ENCODE measurements around the gene OR1F1.

The OR1F1 gene

DNA sequence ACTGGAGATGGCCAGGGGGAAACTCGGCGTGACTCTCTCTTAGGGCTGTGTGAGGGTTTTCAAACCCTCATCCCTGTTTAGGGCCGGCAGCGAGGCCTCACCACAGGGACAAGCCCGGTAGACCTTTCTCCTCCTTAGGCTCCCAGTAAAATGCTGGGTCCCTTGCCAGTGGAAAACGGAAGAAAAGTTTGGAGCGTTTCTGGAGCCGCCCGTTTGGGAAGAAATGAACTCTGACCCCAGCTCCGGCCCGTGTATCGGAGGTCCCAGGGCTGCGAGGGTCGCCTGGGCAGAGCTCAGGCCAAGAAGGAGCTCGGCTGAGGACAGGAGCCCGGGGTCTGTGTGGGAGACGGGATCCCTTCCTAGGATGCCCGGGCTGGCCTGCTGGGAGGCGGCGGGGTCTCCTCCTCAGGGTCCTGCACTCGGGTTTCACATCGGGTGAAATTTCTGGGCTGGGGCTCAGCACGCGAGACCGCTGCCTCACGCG is 29.9 kb upstream of the OR1F1 start:
- H3K4ac ChIP-seq (ENCODE audit: low read depth, low read length) = no peak overlapping the region
- H2BK15ac ChIP-seq (replicated peaks; ENCODE audit: low read depth) = no peak overlapping the region
- H3K27ac ChIP-seq (ENCODE audit: low read depth, low read length) = no peak overlapping the region
- no peak overlapping the region for H3K18ac ChIP-seq (ENCODE audit: low read length)
- H4K5ac ChIP-seq (ENCODE audit: low read length) = no peak overlapping the region
- no peaks in the 10 kb centered on the region for H3K79me2 ChIP-seq (ENCODE audit: control insufficient read depth, insufficient read depth, low read length)
- no peak overlapping the region for H2BK120ac ChIP-seq (ENCODE audit: low read depth, low read length)
- no CpG with 5 or more reads among the region's 27 CpGs for WGBS (ENCODE audit: extremely low coverage, insufficient coverage, low lambda C conversion rate)
- peak overlapping the region; percentile 97 for H3K4me2 ChIP-seq (ENCODE audit: low read length)
- H3K4me1 ChIP-seq (ENCODE audit: control insufficient read depth, low read depth, low read length) = no peaks in the 10 kb centered on the region
- peak overlapping the region; percentile 64 for H3K9ac ChIP-seq (ENCODE audit: low read length)
- no peak overlapping the region for H3K23ac ChIP-seq (ENCODE audit: low read length)
- no peaks in the 10 kb centered on the region for H3K27me3 ChIP-seq (ENCODE audit: insufficient read depth, low read length, poor library complexity)
- peak; percentile 36 for DNase-seq
- no peaks in the 10 kb centered on the region for H3K79me1 ChIP-seq (ENCODE audit: low read length)
- peak overlapping the region; percentile 57 for H3K4me3 ChIP-seq (ENCODE audit: low read length)
- H3K56ac ChIP-seq (ENCODE audit: low read length) = peak overlapping the region; percentile 74
- H4K8ac ChIP-seq (ENCODE audit: low read depth, low read length) = no peak overlapping the region
- no peaks in the 10 kb centered on the region for H3K36me3 ChIP-seq (ENCODE audit: control insufficient read depth, insufficient read depth, low read length)
- no peak overlapping the region for H2AK5ac ChIP-seq (ENCODE audit: low read length)
- no peak overlapping the region for H2BK5ac ChIP-seq (ENCODE audit: low read length)

DNA sequence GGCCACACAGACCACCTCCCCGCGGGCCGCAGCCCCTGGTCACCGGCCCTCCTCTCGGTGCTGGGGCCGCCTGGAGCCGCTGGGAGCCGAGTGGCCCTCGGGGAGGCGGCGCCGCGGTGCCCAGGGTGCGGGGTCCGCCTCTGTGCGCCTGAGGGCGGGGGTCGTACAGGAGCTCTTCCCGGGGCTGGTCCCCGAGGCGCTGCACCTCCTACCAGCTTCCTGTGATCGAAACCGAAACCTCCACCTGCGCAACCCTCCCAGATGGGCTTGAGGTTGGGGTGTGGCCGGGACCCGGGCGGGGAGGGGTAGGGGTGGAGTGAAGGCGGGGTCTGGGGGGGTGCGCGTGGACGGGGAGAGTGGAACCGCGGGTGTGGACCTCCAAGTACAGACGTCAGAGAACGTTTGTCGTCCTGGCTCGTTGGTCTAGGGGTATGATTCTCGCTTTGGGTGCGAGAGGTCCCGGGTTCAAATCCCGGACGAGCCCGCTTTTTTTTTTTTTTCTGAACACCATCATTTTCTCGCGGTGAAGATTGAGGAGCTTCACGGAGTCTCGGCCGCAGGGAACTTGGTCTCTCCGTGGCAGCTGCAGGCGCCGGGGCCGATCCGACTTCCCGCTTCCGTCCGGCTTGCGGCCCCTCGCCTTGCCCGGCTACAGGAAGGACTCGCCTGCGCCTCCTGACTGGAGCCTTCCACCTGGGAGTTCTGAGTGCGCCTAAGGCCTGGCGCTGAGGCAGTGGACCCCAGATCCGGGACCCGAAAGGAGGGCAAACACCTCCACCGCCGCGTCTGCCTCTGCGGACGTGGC is 29.3 kb upstream of the OR1F1 start:
- Histone ChIP-seq H3K4ac (ENCODE audit: low read depth, low read length) (no peak overlapping the region), H3K56ac (ENCODE audit: low read length) (peak overlapping the region; percentile 92), H3K9ac (ENCODE audit: low read length) (peak overlapping the region; percentile 82), H2BK5ac (ENCODE audit: low read length) (no peak overlapping the region), H3K27ac (ENCODE audit: low read depth, low read length) (peak overlapping the region; percentile 16), H3K23ac (ENCODE audit: low read length) (peak overlapping the region; percentile 80), H3K4me3 (ENCODE audit: low read length) (peak overlapping the region; percentile 58), H3K79me2 (ENCODE audit: control insufficient read depth, insufficient read depth, low read length) (no peaks in the 10 kb centered on the region), H2BK120ac (ENCODE audit: low read depth, low read length) (no peak overlapping the region), H2BK15ac (replicated peaks; ENCODE audit: low read depth) (no peak overlapping the region), H3K36me3 (ENCODE audit: control insufficient read depth, insufficient read depth, low read length) (no peaks in the 10 kb centered on the region), H3K4me2 (ENCODE audit: low read length) (peak overlapping the region; percentile 97), H4K5ac (ENCODE audit: low read length) (no peak overlapping the region), H3K27me3 (ENCODE audit: insufficient read depth, low read length, poor library complexity) (no peaks in the 10 kb centered on the region), H3K4me1 (ENCODE audit: control insufficient read depth, low read depth, low read length) (no peaks in the 10 kb centered on the region), H3K79me1 (ENCODE audit: low read length) (no peaks in the 10 kb centered on the region), H2AK5ac (ENCODE audit: low read length) (no peak overlapping the region), H4K8ac (ENCODE audit: low read depth, low read length) (no peak overlapping the region), H3K18ac (ENCODE audit: low read length) (peak overlapping the region; percentile 29)
- WGBS (ENCODE audit: extremely low coverage, insufficient coverage, low lambda C conversion rate) = no CpG with 5 or more reads among the region's 70 CpGs
- DNase-seq = peak; percentile 97

- H3K27ac ChIP-seq (ENCODE audit: low read depth, low read length) = no peak overlapping the region
- H3K27me3 ChIP-seq (ENCODE audit: insufficient read depth, low read length, poor library complexity) = no peaks in the 10 kb centered on the region
- no peaks in the 10 kb centered on the region for H3K4me1 ChIP-seq (ENCODE audit: control insufficient read depth, low read depth, low read length)
- no peak overlapping the region for H3K23ac ChIP-seq (ENCODE audit: low read length)
- H3K56ac ChIP-seq (ENCODE audit: low read length) = no peak overlapping the region
- H3K79me2 ChIP-seq (ENCODE audit: control insufficient read depth, insufficient read depth, low read length) = no peaks in the 10 kb centered on the region
- DNase-seq = no peak
- H3K9ac ChIP-seq (ENCODE audit: low read length) = no peak overlapping the region
- no peak overlapping the region for H2BK120ac ChIP-seq (ENCODE audit: low read depth, low read length)
- no peak overlapping the region for H3K4me3 ChIP-seq (ENCODE audit: low read length)
- H2BK5ac ChIP-seq (ENCODE audit: low read length) = no peak overlapping the region
- H3K4ac ChIP-seq (ENCODE audit: low read depth, low read length) = no peak overlapping the region
- H3K4me2 ChIP-seq (ENCODE audit: low read length) = no peak overlapping the region
- H3K36me3 ChIP-seq (ENCODE audit: control insufficient read depth, insufficient read depth, low read length) = no peaks in the 10 kb centered on the region
- H2BK15ac ChIP-seq (replicated peaks; ENCODE audit: low read depth) = no peak overlapping the region
- no peak overlapping the region for H4K8ac ChIP-seq (ENCODE audit: low read depth, low read length)
- WGBS (ENCODE audit: extremely low coverage, insufficient coverage, low lambda C conversion rate) = no CpG with 5 or more reads among the region's 36 CpGs
- no peak overlapping the region for H2AK5ac ChIP-seq (ENCODE audit: low read length)
- no peaks in the 10 kb centered on the region for H3K79me1 ChIP-seq (ENCODE audit: low read length)
- H4K5ac ChIP-seq (ENCODE audit: low read length) = no peak overlapping the region
- H3K18ac ChIP-seq (ENCODE audit: low read length) = no peak overlapping the region
These were observed 26.6 kb upstream of the OR1F1 start for GRCh38 chr16:3161235-3162018.

GRCh38 chr16:3164121-3164991 is 23.6 kb upstream of the OR1F1 start:
- Histone ChIP-seq H3K36me3 (ENCODE audit: control insufficient read depth, insufficient read depth, low read length) (no peaks in the 10 kb centered on the region), H3K4me1 (ENCODE audit: control insufficient read depth, low read depth, low read length) (no peaks in the 10 kb centered on the region), H3K27ac (ENCODE audit: low read depth, low read length) (no peak overlapping the region), H3K27me3 (ENCODE audit: insufficient read depth, low read length, poor library complexity) (no peaks in the 10 kb centered on the region), H4K5ac (ENCODE audit: low read length) (no peak overlapping the region), H3K79me1 (ENCODE audit: low read length) (no peaks in the 10 kb centered on the region), H2BK15ac (replicated peaks; ENCODE audit: low read depth) (no peak overlapping the region), H3K4me2 (ENCODE audit: low read length) (no peak overlapping the region), H3K4ac (ENCODE audit: low read depth, low read length) (no peak overlapping the region), H2BK120ac (ENCODE audit: low read depth, low read length) (no peak overlapping the region), H3K79me2 (ENCODE audit: control insufficient read depth, insufficient read depth, low read length) (no peaks in the 10 kb centered on the region), H2BK5ac (ENCODE audit: low read length) (no peak overlapping the region), H3K4me3 (ENCODE audit: low read length) (no peak overlapping the region), H3K23ac (ENCODE audit: low read length) (no peak overlapping the region), H4K8ac (ENCODE audit: low read depth, low read length) (no peak overlapping the region), H3K9ac (ENCODE audit: low read length) (no peak overlapping the region), H2AK5ac (ENCODE audit: low read length) (no peak overlapping the region), H3K56ac (ENCODE audit: low read length) (no peak overlapping the region), H3K18ac (ENCODE audit: low read length) (no peak overlapping the region)
- no CpG with 5 or more reads among the region's 37 CpGs for WGBS (ENCODE audit: extremely low coverage, insufficient coverage, low lambda C conversion rate)
- no peak for DNase-seq

DNA sequence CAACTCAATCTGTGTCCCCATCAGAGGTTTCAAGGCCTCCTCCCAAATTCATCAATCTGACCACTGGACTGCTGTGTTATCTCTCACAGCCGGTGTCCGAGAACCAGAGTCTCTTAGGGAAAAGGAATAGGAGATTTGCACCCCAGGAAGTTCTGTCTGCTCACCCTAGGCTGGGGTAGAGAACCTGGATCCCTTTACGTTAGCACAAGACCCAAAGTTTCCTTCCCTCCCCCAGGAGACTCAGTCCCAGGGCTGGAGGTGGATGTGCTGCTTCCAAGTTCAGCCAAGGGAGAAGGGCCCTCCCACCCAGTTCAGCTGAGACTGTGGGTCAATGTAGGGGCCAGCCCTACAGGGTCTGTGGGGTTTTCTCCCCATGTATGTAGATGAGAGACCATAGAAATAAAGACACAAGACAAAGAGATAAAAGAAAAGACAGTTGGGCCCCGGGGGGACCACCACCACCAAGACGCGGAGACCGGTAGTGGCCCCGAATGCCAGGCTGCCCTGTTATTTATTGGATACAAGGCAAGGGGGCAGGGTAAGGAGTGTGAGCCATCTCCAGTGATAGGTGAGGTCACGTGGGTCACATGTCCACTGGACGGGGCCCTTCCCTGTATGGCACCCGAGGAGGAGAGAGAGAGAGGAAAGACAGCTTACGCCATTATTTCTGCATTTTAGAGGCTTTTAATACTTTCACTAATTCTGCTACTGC is 22.7 kb upstream of the OR1F1 start:
- H3K27me3 ChIP-seq (ENCODE audit: insufficient read depth, low read length, poor library complexity) = peaks cover 1% of the 10 kb centered on the region
- H2BK120ac ChIP-seq (ENCODE audit: low read depth, low read length) = no peak overlapping the region
- no peak overlapping the region for H2AK5ac ChIP-seq (ENCODE audit: low read length)
- no CpG with 5 or more reads among the region's 12 CpGs for WGBS (ENCODE audit: extremely low coverage, insufficient coverage, low lambda C conversion rate)
- no peak overlapping the region for H3K4me3 ChIP-seq (ENCODE audit: low read length)
- no peak overlapping the region for H3K9ac ChIP-seq (ENCODE audit: low read length)
- H3K79me1 ChIP-seq (ENCODE audit: low read length) = no peaks in the 10 kb centered on the region
- H3K79me2 ChIP-seq (ENCODE audit: control insufficient read depth, insufficient read depth, low read length) = no peaks in the 10 kb centered on the region
- H3K4me1 ChIP-seq (ENCODE audit: control insufficient read depth, low read depth, low read length) = no peaks in the 10 kb centered on the region
- no peak overlapping the region for H2BK5ac ChIP-seq (ENCODE audit: low read length)
- no peak overlapping the region for H4K5ac ChIP-seq (ENCODE audit: low read length)
- no peak overlapping the region for H3K4ac ChIP-seq (ENCODE audit: low read depth, low read length)
- no peak overlapping the region for H3K4me2 ChIP-seq (ENCODE audit: low read length)
- no peak overlapping the region for H4K8ac ChIP-seq (ENCODE audit: low read depth, low read length)
- no peak overlapping the region for H3K18ac ChIP-seq (ENCODE audit: low read length)
- DNase-seq = no peak
- H2BK15ac ChIP-seq (replicated peaks; ENCODE audit: low read depth) = no peak overlapping the region
- H3K56ac ChIP-seq (ENCODE audit: low read length) = no peak overlapping the region
- H3K23ac ChIP-seq (ENCODE audit: low read length) = no peak overlapping the region
- H3K27ac ChIP-seq (ENCODE audit: low read depth, low read length) = no peak overlapping the region
- no peaks in the 10 kb centered on the region for H3K36me3 ChIP-seq (ENCODE audit: control insufficient read depth, insufficient read depth, low read length)
